Endodermal cell (in vitro differentiated cells): Measurements from ENCODE around the gene TUBGCP6. TPM values are rescaled to one million over a fixed set of nuclear protein-coding genes. Genes with fewer than 3 reads are reported as not detected.

Experiments
- DNase-seq: peaks from one replicate; pipeline ENCODE4 v3.0.0-alpha.2; 2017
- H3K27ac ChIP-seq: 2 replicates; pipeline ENCODE4 v1.5.1; 2013; ENCODE audit warnings: mild to moderate bottlenecking, low read depth, low read length, moderate library complexity
- H3K27me3 ChIP-seq: 2 replicates; pipeline ENCODE4 v1.6.1; 2013; ENCODE audit warnings: mild to moderate bottlenecking, low read length, moderate library complexity; ENCODE audit not compliant: insufficient read depth, control insufficient read depth, poor library complexity, severe bottlenecking
- H3K36me3 ChIP-seq: 2 replicates; pipeline ENCODE4 v1.7.0; 2013; ENCODE audit warnings: mild to moderate bottlenecking, low read length, moderate library complexity; ENCODE audit not compliant: control insufficient read depth, insufficient read depth
- H3K4me1 ChIP-seq: one replicate; pipeline ENCODE4 v1.7.0; 2013; ENCODE audit warnings: low read length; ENCODE audit not compliant: control insufficient read depth, insufficient read depth
- H3K4me3 ChIP-seq: 2 replicates; pipeline ENCODE4 v1.5.1; 2013; ENCODE audit warnings: mild to moderate bottlenecking, low read length, moderate library complexity
- H3K9ac ChIP-seq: 2 replicates; pipeline ENCODE4 v1.6.1; 2013; ENCODE audit warnings: mild to moderate bottlenecking, low read length, moderate library complexity; ENCODE audit not compliant: poor library complexity, severe bottlenecking; ENCODE audit errors: extremely low read depth
- H3K9me3 ChIP-seq: 2 replicates; pipeline ENCODE4 v1.6.1; 2013; ENCODE audit warnings: mild to moderate bottlenecking, low read length, moderate library complexity; ENCODE audit not compliant: control insufficient read depth
- H3K27ac Mint-ChIP-seq: 2 replicates; pipeline ENCODE4 v1.8.0; 2020; ENCODE audit warnings: mixed read lengths
- H3K27me3 Mint-ChIP-seq: 2 replicates; pipeline ENCODE4 v1.8.0; 2021; ENCODE audit warnings: mild to moderate bottlenecking, mixed read lengths; ENCODE audit not compliant: insufficient read depth
- H3K36me3 Mint-ChIP-seq: 2 replicates; pipeline ENCODE4 v1.8.0; 2020; ENCODE audit warnings: low read depth, mixed read lengths
- H3K4me1 Mint-ChIP-seq: 2 replicates; pipeline ENCODE4 v1.8.0; 2020; ENCODE audit warnings: mixed read lengths
- H3K4me3 Mint-ChIP-seq: 2 replicates; pipeline ENCODE4 v1.8.0; 2020; ENCODE audit warnings: mild to moderate bottlenecking, moderate library complexity, mixed read lengths
- H3K9me3 Mint-ChIP-seq: 2 replicates; pipeline ENCODE4 v1.8.0; 2020; ENCODE audit warnings: mild to moderate bottlenecking, mixed read lengths
- CTCF ChIP-seq: fragments of 200-600 bp; sonication (generic); conservative IDR thresholded peaks from 2 replicates; pipeline ENCODE4 v1.5.0; 2021; ENCODE audit warnings: antibody characterized with exemption, mild to moderate bottlenecking
- WGBS, 2 experiments: methylation state at CpG; one replicate each; pipeline versions ENCODE4 v1.1.5 to v1.1.7; 2013; ENCODE audit warnings: missing lambda C conversion rate in 2 of 2, mixed read lengths in 1 of 2; ENCODE audit not compliant: insufficient coverage in 1 of 2, insufficient read length in 1 of 2; 5-methylcytosine and 5-hydroxymethylcytosine counted together
- total RNA-seq, 2 donors: library from RNA; stranded (reverse); fragmentation: NEBNext Ultra II Directional in 1 of 2; extraction: Animal tissue kit (Norgen Biotek cat#: 25700) in 1 of 2; gene quantifications; 2 replicates in 1 of 2; 3 replicates in 1 of 2; pipeline ENCODE4 v1.2.1, GENCODE V29; 2021

The TUBGCP6 gene
- total RNA-seq, 2 donors from 2014 or later: 43.7 to 46.0 TPM

- H3K9me3 ChIP-seq: no peaks in the 10 kb centered on the region
- H3K27me3 Mint-ChIP-seq: no peaks in the 10 kb centered on the region
- H3K27ac Mint-ChIP-seq: peak overlapping the region; percentile 53
- TF ChIP-seq CTCF: no peak
- peaks cover 14% of the 10 kb centered on the region for H3K36me3 Mint-ChIP-seq
- H3K4me3 ChIP-seq: no peak overlapping the region
- H3K36me3 ChIP-seq: peaks cover 25% of the 10 kb centered on the region
- no peak for DNase-seq
- no peaks in the 10 kb centered on the region for H3K9me3 Mint-ChIP-seq
- WGBS, 2 experiments: 93 to 94% methylated on average over 19 to 29 of the region's 29 CpGs
- H3K4me1 ChIP-seq: peaks cover 3% of the 10 kb centered on the region
- H3K27me3 ChIP-seq: no peaks in the 10 kb centered on the region
- H3K4me1 Mint-ChIP-seq: peaks cover 9% of the 10 kb centered on the region
- no peak overlapping the region for H3K4me3 Mint-ChIP-seq
- H3K9ac ChIP-seq: no peak overlapping the region
- no peak overlapping the region for H3K27ac ChIP-seq
These were observed 3.6 kb upstream of the TUBGCP6 start for GRCh38 chr22:50248196-50249081.

- peaks cover 14% of the 10 kb centered on the region for H3K36me3 Mint-ChIP-seq
- H3K4me3 Mint-ChIP-seq: no peak overlapping the region
- no peaks in the 10 kb centered on the region for H3K9me3 Mint-ChIP-seq
- no peaks in the 10 kb centered on the region for H3K27me3 Mint-ChIP-seq
- Histone ChIP-seq H3K9ac (no peak overlapping the region), H3K27me3 (no peaks in the 10 kb centered on the region), H3K4me1 (peaks cover 3% of the 10 kb centered on the region), H3K27ac (no peak overlapping the region), H3K9me3 (no peaks in the 10 kb centered on the region), H3K36me3 (peaks cover 25% of the 10 kb centered on the region), H3K4me3 (no peak overlapping the region)
- peak overlapping the region; percentile 53 for H3K27ac Mint-ChIP-seq
- DNase-seq: peak; percentile 93
- peaks cover 11% of the 10 kb centered on the region for H3K4me1 Mint-ChIP-seq
- TF ChIP-seq CTCF: no peak
- WGBS, 2 experiments: 64 to 73% methylated on average over 14 to 16 of the region's 16 CpGs
These were observed 2.9 kb upstream of the TUBGCP6 start for GRCh38 chr22:50247748-50248147.

- Histone ChIP-seq H3K4me3 (no peak overlapping the region), H3K27me3 (no peaks in the 10 kb centered on the region), H3K4me1 (peaks cover 3% of the 10 kb centered on the region), H3K27ac (no peak overlapping the region), H3K9ac (no peak overlapping the region), H3K9me3 (no peaks in the 10 kb centered on the region), H3K36me3 (peaks cover 25% of the 10 kb centered on the region)
- H3K4me3 Mint-ChIP-seq: peak overlapping the region; percentile 90
- no peak overlapping the region for H3K27ac Mint-ChIP-seq
- peak; percentile 53 for TF ChIP-seq CTCF
- no peaks in the 10 kb centered on the region for H3K27me3 Mint-ChIP-seq
- peaks cover 18% of the 10 kb centered on the region for H3K4me1 Mint-ChIP-seq
- peaks cover 14% of the 10 kb centered on the region for H3K36me3 Mint-ChIP-seq
- H3K9me3 Mint-ChIP-seq: no peaks in the 10 kb centered on the region
- 88 to 90% methylated on average over 13 to 20 of the region's 20 CpGs for WGBS, 2 experiments
- DNase-seq: no peak
These were observed 1.7 kb upstream of the TUBGCP6 start for GRCh38 chr22:50246242-50247175.
